WERI-Rb-1 (cell line): ENCODE results near the gene TMPRSS11B.

ENCODE experiments used
- DNase-seq: peaks from one replicate; pipeline ENCODE4 v3.0.0-alpha.2; 2020
- H3K27ac ChIP-seq: fragments of 250-450 bp; sonication (Bioruptor Pico); 2 replicates; pipeline ENCODE4 v1.5.1; 2020; ENCODE audit warnings: mild to moderate bottlenecking, moderate library complexity
- H3K27me3 ChIP-seq: fragments of 250-450 bp; sonication (Bioruptor Pico); 2 replicates; pipeline ENCODE4 v1.5.1; 2021; ENCODE audit warnings: mild to moderate bottlenecking, low read depth, moderate library complexity; ENCODE audit not compliant: insufficient read depth, severe bottlenecking
- H3K36me3 ChIP-seq: fragments of 250-450 bp; sonication (Bioruptor Pico); 2 replicates; pipeline ENCODE4 v1.5.1; 2020; ENCODE audit warnings: mild to moderate bottlenecking, moderate library complexity
- H3K4me3 ChIP-seq: 2 replicates; pipeline ENCODE4 v1.5.1; 2011; ENCODE audit warnings: low read depth, mild to moderate bottlenecking, control low read depth, low read length
- H3K9me3 ChIP-seq: fragments of 250-450 bp; sonication (Bioruptor Pico); 2 replicates; pipeline ENCODE4 v1.5.1; 2021; ENCODE audit warnings: mild to moderate bottlenecking, moderate library complexity; ENCODE audit not compliant: severe bottlenecking
- TF ChIP-seq, protein P1 (sequence below): IDR thresholded peaks from 2 replicates; pipeline ENCODE4 v1.5.1; 2011; ENCODE audit warnings: low read depth, mild to moderate bottlenecking, control low read depth, inconsistent platforms, low read length

The TMPRSS11B gene

GRCh38 chr4:68193194-68193593, 52.3 kb downstream of the TMPRSS11B start:
- no peak for DNase-seq

GRCh38 chr4:68187145-68187544, 58.3 kb downstream of the TMPRSS11B start:
- Histone ChIP-seq H3K27me3 (no peaks in the 10 kb centered on the region), H3K4me3 (no peak overlapping the region), H3K36me3 (no peaks in the 10 kb centered on the region), H3K9me3 (no peaks in the 10 kb centered on the region), H3K27ac (no peak overlapping the region)
- DNase-seq, result no peak
- TF ChIP-seq, protein P1, sequence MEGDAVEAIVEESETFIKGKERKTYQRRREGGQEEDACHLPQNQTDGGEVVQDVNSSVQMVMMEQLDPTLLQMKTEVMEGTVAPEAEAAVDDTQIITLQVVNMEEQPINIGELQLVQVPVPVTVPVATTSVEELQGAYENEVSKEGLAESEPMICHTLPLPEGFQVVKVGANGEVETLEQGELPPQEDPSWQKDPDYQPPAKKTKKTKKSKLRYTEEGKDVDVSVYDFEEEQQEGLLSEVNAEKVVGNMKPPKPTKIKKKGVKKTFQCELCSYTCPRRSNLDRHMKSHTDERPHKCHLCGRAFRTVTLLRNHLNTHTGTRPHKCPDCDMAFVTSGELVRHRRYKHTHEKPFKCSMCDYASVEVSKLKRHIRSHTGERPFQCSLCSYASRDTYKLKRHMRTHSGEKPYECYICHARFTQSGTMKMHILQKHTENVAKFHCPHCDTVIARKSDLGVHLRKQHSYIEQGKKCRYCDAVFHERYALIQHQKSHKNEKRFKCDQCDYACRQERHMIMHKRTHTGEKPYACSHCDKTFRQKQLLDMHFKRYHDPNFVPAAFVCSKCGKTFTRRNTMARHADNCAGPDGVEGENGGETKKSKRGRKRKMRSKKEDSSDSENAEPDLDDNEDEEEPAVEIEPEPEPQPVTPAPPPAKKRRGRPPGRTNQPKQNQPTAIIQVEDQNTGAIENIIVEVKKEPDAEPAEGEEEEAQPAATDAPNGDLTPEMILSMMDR, result no peak

More at GRCh38 chr4:68193194-68193593, 52.3 kb downstream of the TMPRSS11B start:
- H3K9me3 ChIP-seq, result no peaks in the 10 kb centered on the region
- no peak overlapping the region for H3K27ac ChIP-seq
- H3K27me3 ChIP-seq, result no peaks in the 10 kb centered on the region
- TF ChIP-seq, protein P1, result no peak
- H3K4me3 ChIP-seq, result no peak overlapping the region
- H3K36me3 ChIP-seq, result no peaks in the 10 kb centered on the region

DNA sequence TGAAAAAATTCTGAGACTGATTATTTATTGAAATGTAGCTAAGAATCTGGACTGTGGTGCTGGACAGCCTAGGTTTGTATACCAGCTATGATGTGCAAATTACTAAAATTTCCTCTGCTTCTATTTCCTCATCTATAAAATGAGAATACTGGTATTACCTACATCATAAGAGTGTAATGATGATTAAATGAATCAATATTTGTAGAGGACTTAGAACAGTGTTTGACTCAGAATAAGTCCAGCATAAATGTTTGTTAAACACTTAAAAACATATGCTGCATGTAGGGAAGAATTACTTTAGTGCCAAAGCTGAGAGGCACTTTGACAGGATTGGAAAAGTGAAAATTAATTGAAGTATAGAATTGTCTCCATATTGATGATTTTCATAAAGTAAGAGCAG, 60.6 kb downstream of the TMPRSS11B start:
- Histone ChIP-seq H3K27ac (no peak overlapping the region), H3K4me3 (no peak overlapping the region), H3K9me3 (no peaks in the 10 kb centered on the region), H3K36me3 (no peaks in the 10 kb centered on the region), H3K27me3 (no peaks in the 10 kb centered on the region)
- TF ChIP-seq, protein P1, result no peak
- no peak for DNase-seq

DNA sequence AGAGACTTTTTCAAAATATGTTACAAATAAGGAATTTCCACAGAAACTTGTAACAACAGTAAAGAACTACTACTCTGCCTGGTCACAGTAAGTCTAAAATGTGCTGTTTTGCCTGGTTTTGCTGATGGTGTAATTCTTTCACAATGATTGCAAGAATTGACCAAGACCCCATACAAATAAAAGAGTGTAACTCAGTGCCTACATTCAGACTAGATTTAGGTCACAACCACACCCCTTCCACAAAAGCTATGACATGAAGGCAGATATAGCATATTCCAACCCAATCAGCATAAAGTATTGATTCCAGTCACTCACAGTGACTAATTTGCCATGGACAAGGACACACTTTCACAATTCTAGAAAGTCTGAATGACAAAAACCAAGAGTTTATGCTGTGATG, 62.1 kb downstream of the TMPRSS11B start:
- H3K4me3 ChIP-seq, result no peak overlapping the region
- DNase-seq, result no peak
- H3K36me3 ChIP-seq, result no peaks in the 10 kb centered on the region
- no peaks in the 10 kb centered on the region for H3K9me3 ChIP-seq
- no peaks in the 10 kb centered on the region for H3K27me3 ChIP-seq
- TF ChIP-seq, protein P1, result no peak
- H3K27ac ChIP-seq, result no peak overlapping the region

DNA sequence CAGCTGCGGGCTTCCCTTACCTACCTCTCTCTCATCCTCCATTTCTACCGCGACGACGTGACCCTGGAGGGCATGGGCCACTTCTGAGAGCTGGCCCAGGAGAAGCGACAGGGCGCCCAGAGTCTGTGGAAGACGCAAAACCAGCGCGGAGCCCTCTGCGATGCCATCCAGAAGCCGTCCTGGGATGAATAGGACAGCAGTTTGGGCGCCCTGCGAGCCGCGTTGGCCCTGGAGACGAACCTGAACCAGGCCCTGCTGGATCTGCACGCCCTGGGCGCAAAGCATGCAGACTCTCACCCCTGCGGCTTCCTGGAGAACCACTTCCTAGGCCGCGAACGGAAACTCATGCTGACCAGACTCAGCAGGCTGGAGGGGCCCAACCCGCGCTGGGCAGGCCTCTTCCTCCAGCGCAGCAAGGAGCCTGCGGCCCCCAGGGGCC, 63.1 kb downstream of the TMPRSS11B start:
- Histone ChIP-seq H3K27me3 (no peaks in the 10 kb centered on the region), H3K36me3 (no peaks in the 10 kb centered on the region), H3K9me3 (no peaks in the 10 kb centered on the region), H3K27ac (no peak overlapping the region), H3K4me3 (no peak overlapping the region)
- DNase-seq, result no peak
- TF ChIP-seq, protein P1, result no peak

GRCh38 chr4:68180849-68181526, 64.5 kb downstream of the TMPRSS11B start:
- H3K27ac ChIP-seq, result no peak overlapping the region

More at GRCh38 chr4:68180849-68181526, 64.5 kb downstream of the TMPRSS11B start:
- no peaks in the 10 kb centered on the region for H3K9me3 ChIP-seq
- TF ChIP-seq, protein P1, result no peak
- no peak overlapping the region for H3K4me3 ChIP-seq
- no peak for DNase-seq
- H3K36me3 ChIP-seq, result no peaks in the 10 kb centered on the region
- no peaks in the 10 kb centered on the region for H3K27me3 ChIP-seq
